Testis (tissue), 3 donors: ENCODE results near the gene ARRDC2. TPM values are rescaled to one million over a fixed set of nuclear protein-coding genes. Genes with fewer than 3 reads are reported as not detected.

Experiments
- DNase-seq: peaks from one replicate; pipeline ENCODE4 v3.0.0-alpha.2; 2019
- H3K27ac ChIP-seq, 2 donors: fragments of 200-600 bp; sonication (generic); one replicate each; pipeline ENCODE4 v1.5.1; 2019
- H3K27me3 ChIP-seq: fragments of 200-600 bp; sonication (generic); one replicate; pipeline ENCODE4 v1.5.1; 2019
- H3K36me3 ChIP-seq: fragments of 200-600 bp; sonication (generic); one replicate; pipeline ENCODE4 v1.5.1; 2017; ENCODE audit warnings: low read depth; ENCODE audit errors: missing control alignments
- H3K4me1 ChIP-seq: fragments of 200-600 bp; sonication (generic); one replicate; pipeline ENCODE4 v1.5.1; 2019
- H3K4me3 ChIP-seq, 2 donors: fragments of 200-600 bp; sonication (generic); one replicate each; pipeline ENCODE4 v1.5.1; 2017 to 2019
- H3K9me3 ChIP-seq: fragments of 200-600 bp; sonication (generic); one replicate; pipeline ENCODE4 v1.5.1; 2017
- CTCF ChIP-seq, 3 experiments: fragments of 450-650 bp in 2 of 3; fragments of 200-600 bp in 1 of 3; sonication (generic) in 1 of 3; IDR thresholded peaks; one replicate each; pipeline ENCODE4 v1.5.1; 2016 to 2019; ENCODE audit warnings: antibody characterized with exemption in 3 of 3, mild to moderate bottlenecking in 2 of 3, moderate library complexity in 1 of 3
- POLR2A ChIP-seq: fragments of 450-650 bp; IDR thresholded peaks from one replicate; pipeline ENCODE4 v1.6.1; 2017; ENCODE audit warnings: antibody characterized with exemption, mild to moderate bottlenecking, moderate library complexity
- WGBS, 2 donors: methylation state at CpG; one replicate each; pipeline ENCODE4 v1.1.5; 2018; 5-methylcytosine and 5-hydroxymethylcytosine counted together
- intact Hi-C: fragments of 100-400 bp; cut with DNase I; formaldehyde crosslinking; loops from one replicate; pipeline ENCODE4 v1.15.1; 2023; ENCODE audit warnings: low total_unique reads
- polyA plus RNA-seq: library from polyadenylated mRNA; stranded (reverse); fragments of 350-450 nt; fragmentation: Illumina TruSeq; extraction: RNeasy Lipid Tissue Mini Kit (QIAGEN cat#74804); gene quantifications from one replicate; pipeline ENCODE4 v1.2.3, GENCODE V29; 2014; ENCODE audit warnings: low read depth, low replicate concordance; ENCODE audit not compliant: insufficient read depth
- total RNA-seq, 2 donors: library from RNA; depleted of rRNA; stranded (reverse); fragments of >200 nt; gene quantifications; one replicate each; pipeline ENCODE4 v1.2.3, GENCODE V29; 2016

Gene ARRDC2
- total and polyA plus RNA-seq, 3 donors from 2014 or later: 10.3 to 15.3 (median 13.0) TPM

- no peaks in the 10 kb centered on the region for H3K9me3 ChIP-seq
- 75% methylated on average over 1 of the region's 1 CpG for WGBS, 2 donors
Measured at GRCh38 chr19:17972230-17972629, 35.7 kb upstream of the ARRDC2 start.

GRCh38 chr19:17973759-17974158 is 34.2 kb upstream of the ARRDC2 start:
- intact Hi-C loops: no loop called here

More at GRCh38 chr19:17972230-17972629, 35.7 kb upstream of the ARRDC2 start:
- Histone ChIP-seq H3K4me3 (no peak overlapping the region), H3K27me3 (no peaks in the 10 kb centered on the region), H3K4me1 (no peaks in the 10 kb centered on the region), H3K27ac (no peak overlapping the region), H3K36me3 (no peaks in the 10 kb centered on the region)
- intact Hi-C loops: no loop called here
- TF ChIP-seq POLR2A (no peak), CTCF (IDR thresholded peaks at IDR 0.05) (no peak)
- DNase-seq: no peak

GRCh38 chr19:17974551-17974950 is 33.4 kb upstream of the ARRDC2 start:
- no peak for DNase-seq
- Histone ChIP-seq H3K36me3 (no peaks in the 10 kb centered on the region), H3K4me3 (no peak overlapping the region), H3K27ac (no peak overlapping the region), H3K4me1 (no peaks in the 10 kb centered on the region), H3K9me3 (no peaks in the 10 kb centered on the region), H3K27me3 (no peaks in the 10 kb centered on the region)
- 73 to 79% methylated on average over 2 to 6 of the region's 6 CpGs for WGBS, 2 donors
- TF ChIP-seq CTCF (IDR thresholded peaks at IDR 0.05) (no peak), POLR2A (no peak)
- intact Hi-C loops: no loop called here

More at GRCh38 chr19:17973759-17974158, 34.2 kb upstream of the ARRDC2 start:
- TF ChIP-seq POLR2A: no peak
- TF ChIP-seq CTCF (IDR thresholded peaks at IDR 0.05): no peak
- H3K9me3 ChIP-seq: no peaks in the 10 kb centered on the region
- no peak overlapping the region for H3K4me3 ChIP-seq
- no peaks in the 10 kb centered on the region for H3K4me1 ChIP-seq
- H3K27me3 ChIP-seq: no peaks in the 10 kb centered on the region
- WGBS, 2 donors: 99 to 100% methylated on average over 3 to 23 of the region's 23 CpGs
- H3K27ac ChIP-seq: no peak overlapping the region
- no peak for DNase-seq
- H3K36me3 ChIP-seq: no peaks in the 10 kb centered on the region

GRCh38 chr19:17975032-17975431 is 32.9 kb upstream of the ARRDC2 start:
- no peak for TF ChIP-seq POLR2A
- TF ChIP-seq CTCF (IDR thresholded peaks at IDR 0.05): no peak
- Histone ChIP-seq H3K4me1 (no peaks in the 10 kb centered on the region), H3K36me3 (no peaks in the 10 kb centered on the region), H3K4me3 (no peak overlapping the region), H3K27ac (no peak overlapping the region), H3K9me3 (no peaks in the 10 kb centered on the region), H3K27me3 (no peaks in the 10 kb centered on the region)
- intact Hi-C loops: no loop called here
- no peak for DNase-seq
- WGBS, 2 donors: 89 to 94% methylated on average over 3 to 8 of the region's 8 CpGs

- H3K4me3 ChIP-seq: no peak overlapping the region
- H3K36me3 ChIP-seq: no peaks in the 10 kb centered on the region
- TF ChIP-seq POLR2A (no peak), CTCF (IDR thresholded peaks at IDR 0.05) (no peak)
- WGBS, 2 donors: 71 to 76% methylated on average over 4 of the region's 4 CpGs
- H3K27me3 ChIP-seq: no peaks in the 10 kb centered on the region
- intact Hi-C loops: no loop called here
- DNase-seq: no peak
- H3K27ac ChIP-seq: no peak overlapping the region
- no peaks in the 10 kb centered on the region for H3K4me1 ChIP-seq
- no peaks in the 10 kb centered on the region for H3K9me3 ChIP-seq
Measured at GRCh38 chr19:17977021-17977420, 30.9 kb upstream of the ARRDC2 start.
